Ishikawa (cell line): ENCODE measurements around the gene MT1F.

ENCODE experiments used
- CEBPB ChIP-seq: IDR thresholded peaks from 2 replicates; pipeline ENCODE4 v1.6.1; 2012
- CREB1 ChIP-seq: IDR thresholded peaks from 2 replicates; pipeline ENCODE4 v1.6.1; 2012; ENCODE audit warnings: low read depth
- EGR1 ChIP-seq: IDR thresholded peaks from 2 replicates; pipeline ENCODE4 v1.6.1; 2012
- EP300 ChIP-seq: IDR thresholded peaks from 2 replicates; pipeline ENCODE4 v1.6.1; 2012; ENCODE audit warnings: borderline replicate concordance
- FOXM1 ChIP-seq: IDR thresholded peaks from 2 replicates; pipeline ENCODE4 v1.6.1; 2012; ENCODE audit warnings: low read depth, borderline replicate concordance
- NFIC ChIP-seq: IDR thresholded peaks from 2 replicates; pipeline ENCODE4 v1.6.1; 2012
- RAD21 ChIP-seq: IDR thresholded peaks from 2 replicates; pipeline ENCODE4 v1.6.1; 2012; ENCODE audit warnings: low read depth
- TAF1 ChIP-seq: IDR thresholded peaks from 2 replicates; pipeline ENCODE4 v1.6.1; 2012; ENCODE audit warnings: low read depth, mild to moderate bottlenecking
- TCF12 ChIP-seq: IDR thresholded peaks from 2 replicates; pipeline ENCODE4 v1.6.1; 2012; ENCODE audit warnings: low read depth
- TEAD4 ChIP-seq: IDR thresholded peaks from 2 replicates; pipeline ENCODE4 v1.6.1; 2012
- USF1 ChIP-seq: IDR thresholded peaks from 2 replicates; pipeline ENCODE4 v1.6.1; 2012
- YY1 ChIP-seq: IDR thresholded peaks from 2 replicates; pipeline ENCODE4 v1.6.1; 2012; ENCODE audit warnings: low read depth
- ZBTB7A ChIP-seq: IDR thresholded peaks from 2 replicates; pipeline ENCODE4 v1.6.1; 2012; ENCODE audit warnings: low read depth
- TF ChIP-seq, protein P1 (sequence below): IDR thresholded peaks from 2 replicates; pipeline ENCODE4 v1.6.1; 2012
- TF ChIP-seq, protein P2 (sequence below): IDR thresholded peaks from 2 replicates; pipeline ENCODE4 v1.6.1; 2012; ENCODE audit warnings: low read depth, mild to moderate bottlenecking

Gene MT1F

GRCh38 chr16:56623637-56624036, 34.1 kb upstream of the MT1F start:
- TF ChIP-seq CEBPB (no peak), USF1 (no peak)

GRCh38 chr16:56625140-56625942, 32.4 kb upstream of the MT1F start, which contains the start of gene MT1E:
Gene MT1E, plus strand, starts transcription at chr16:56625781. Its CDS starts 71 bp downstream, at chr16:56625852.
- TF ChIP-seq TAF1 (no peak), RAD21 (no peak), TCF12 (no peak), TEAD4 (no peak), CEBPB (no peak), EGR1 (no peak), YY1 (no peak), FOXM1 (no peak), EP300 (no peak), CREB1 (no peak), ZBTB7A (no peak), USF1 (no peak), NFIC (no peak)
- TF ChIP-seq, protein P1, sequence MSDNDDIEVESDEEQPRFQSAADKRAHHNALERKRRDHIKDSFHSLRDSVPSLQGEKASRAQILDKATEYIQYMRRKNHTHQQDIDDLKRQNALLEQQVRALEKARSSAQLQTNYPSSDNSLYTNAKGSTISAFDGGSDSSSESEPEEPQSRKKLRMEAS: no peak
- TF ChIP-seq, protein P2, sequence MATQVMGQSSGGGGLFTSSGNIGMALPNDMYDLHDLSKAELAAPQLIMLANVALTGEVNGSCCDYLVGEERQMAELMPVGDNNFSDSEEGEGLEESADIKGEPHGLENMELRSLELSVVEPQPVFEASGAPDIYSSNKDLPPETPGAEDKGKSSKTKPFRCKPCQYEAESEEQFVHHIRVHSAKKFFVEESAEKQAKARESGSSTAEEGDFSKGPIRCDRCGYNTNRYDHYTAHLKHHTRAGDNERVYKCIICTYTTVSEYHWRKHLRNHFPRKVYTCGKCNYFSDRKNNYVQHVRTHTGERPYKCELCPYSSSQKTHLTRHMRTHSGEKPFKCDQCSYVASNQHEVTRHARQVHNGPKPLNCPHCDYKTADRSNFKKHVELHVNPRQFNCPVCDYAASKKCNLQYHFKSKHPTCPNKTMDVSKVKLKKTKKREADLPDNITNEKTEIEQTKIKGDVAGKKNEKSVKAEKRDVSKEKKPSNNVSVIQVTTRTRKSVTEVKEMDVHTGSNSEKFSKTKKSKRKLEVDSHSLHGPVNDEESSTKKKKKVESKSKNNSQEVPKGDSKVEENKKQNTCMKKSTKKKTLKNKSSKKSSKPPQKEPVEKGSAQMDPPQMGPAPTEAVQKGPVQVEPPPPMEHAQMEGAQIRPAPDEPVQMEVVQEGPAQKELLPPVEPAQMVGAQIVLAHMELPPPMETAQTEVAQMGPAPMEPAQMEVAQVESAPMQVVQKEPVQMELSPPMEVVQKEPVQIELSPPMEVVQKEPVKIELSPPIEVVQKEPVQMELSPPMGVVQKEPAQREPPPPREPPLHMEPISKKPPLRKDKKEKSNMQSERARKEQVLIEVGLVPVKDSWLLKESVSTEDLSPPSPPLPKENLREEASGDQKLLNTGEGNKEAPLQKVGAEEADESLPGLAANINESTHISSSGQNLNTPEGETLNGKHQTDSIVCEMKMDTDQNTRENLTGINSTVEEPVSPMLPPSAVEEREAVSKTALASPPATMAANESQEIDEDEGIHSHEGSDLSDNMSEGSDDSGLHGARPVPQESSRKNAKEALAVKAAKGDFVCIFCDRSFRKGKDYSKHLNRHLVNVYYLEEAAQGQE: no peak

DNA sequence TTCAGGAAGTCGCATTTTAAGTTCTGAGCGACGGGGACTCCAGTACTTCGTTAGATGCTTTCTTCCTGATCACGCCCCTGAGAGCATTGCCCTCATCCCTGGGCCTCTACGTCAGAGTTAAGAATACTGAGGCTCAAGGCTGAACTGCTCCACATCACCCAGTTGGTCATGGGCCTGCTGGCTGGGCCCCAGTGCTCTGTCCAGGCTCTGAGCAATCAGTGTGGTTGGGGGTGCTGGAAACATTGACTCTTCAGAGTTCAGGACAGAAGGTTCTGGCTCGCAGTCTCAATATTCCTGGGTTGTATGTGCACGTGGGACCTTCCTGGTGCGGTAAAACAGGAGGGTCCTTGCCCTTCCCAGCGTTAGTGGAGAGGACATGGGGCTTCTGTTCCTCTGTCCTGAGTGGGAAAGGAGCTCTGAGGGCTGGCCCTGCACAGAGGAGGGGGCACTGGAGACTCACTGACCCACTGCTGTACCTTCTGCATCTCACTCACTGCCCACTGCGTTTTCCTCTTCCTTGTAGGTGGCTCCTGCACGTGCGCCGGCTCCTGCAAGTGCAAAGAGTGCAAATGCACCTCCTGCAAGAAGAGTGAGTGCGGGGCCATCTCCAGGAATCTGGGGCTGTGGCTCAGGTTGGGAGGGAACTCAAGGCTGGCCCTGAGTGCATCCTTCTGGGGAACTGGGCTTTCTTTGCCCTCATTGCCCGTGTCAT, 31.7 kb upstream of the MT1F start:
- no peak for TF ChIP-seq EP300
- TF ChIP-seq YY1: no peak
- no peak for TF ChIP-seq TAF1
- no peak for TF ChIP-seq RAD21
- no peak for TF ChIP-seq TCF12

DNA sequence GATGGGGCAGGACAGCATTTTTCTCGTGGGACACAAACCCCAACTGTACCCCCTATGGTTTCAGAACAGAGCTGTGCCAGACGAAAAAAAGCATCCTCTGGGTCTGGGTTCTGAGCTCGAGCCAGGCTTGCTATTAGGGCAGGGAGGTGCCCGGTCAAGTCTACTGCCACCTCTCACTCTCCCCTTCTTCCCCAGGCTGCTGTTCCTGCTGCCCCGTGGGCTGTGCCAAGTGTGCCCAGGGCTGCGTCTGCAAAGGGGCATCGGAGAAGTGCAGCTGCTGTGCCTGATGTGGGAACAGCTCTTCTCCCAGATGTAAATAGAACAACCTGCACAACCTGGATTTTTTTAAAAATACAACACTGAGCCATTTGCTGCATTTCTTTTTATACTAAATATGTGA, 31.1 kb upstream of the MT1F start:
- TF ChIP-seq EGR1 (no peak), YY1 (no peak), USF1 (no peak), TCF12 (no peak), NFIC (no peak), RAD21 (no peak), CREB1 (no peak)
- TF ChIP-seq, protein P1: no peak
- TF ChIP-seq, protein P2: no peak

- no peak for TF ChIP-seq TCF12
- TF ChIP-seq FOXM1: no peak
- TF ChIP-seq EP300: no peak
- TF ChIP-seq USF1: no peak
- TF ChIP-seq ZBTB7A: no peak
- no peak for TF ChIP-seq YY1
- no peak for TF ChIP-seq RAD21
- TF ChIP-seq TAF1: no peak
- no peak for TF ChIP-seq EGR1
- TF ChIP-seq CEBPB: no peak
- TF ChIP-seq NFIC: no peak
- TF ChIP-seq, protein P1: no peak
- no peak for TF ChIP-seq CREB1
- TF ChIP-seq, protein P2: no peak
These were observed 29.0 kb upstream of the MT1F start for GRCh38 chr16:56628486-56629350.
